GM12878 (cell line): ENCODE data around the gene STK17A. TPM values are rescaled to one million over a fixed set of nuclear protein-coding genes. Genes with fewer than 3 reads are reported as not detected.

ENCODE experiments used
- ATAC-seq: fragments of 200-7000 bp; cut with Tn5 transposase; 3 replicates; pipeline ENCODE4 v1.9.1; 2020; ENCODE audit warnings: mild to moderate bottlenecking, moderate library complexity
- BruUV-seq: library from RNA; stranded (reverse); fragments of 400-500 nt; replicated peaks from 2 replicates; lab custom pipeline; 2021; lab: Mats Ljungman, UMichigan
- CTCF ChIA-PET: fragments of 300-600 bp; sonication (Branson Sonifier 250); formaldehyde crosslinking; extraction: SDS; loops from one replicate; lab custom pipeline; 2021; ENCODE audit warnings: inconsistent platforms; lab: Yijun Ruan, JAX
- POLR2A ChIA-PET: fragments of 350-600 bp; formaldehyde crosslinking; extraction: SDS; loops from one replicate; lab custom pipeline; 2021; ENCODE audit warnings: inconsistent platforms; lab: Charles Lee
- RAD21 ChIA-PET: fragments of 300-600 bp; sonication (Branson Sonifier 250); formaldehyde crosslinking; loops from one replicate; lab custom pipeline; 2023; ENCODE audit warnings: antibody characterized with exemption; ENCODE audit not compliant: unreplicated experiment; lab: Charles Lee
- SMC1A ChIA-PET: fragments of 300-600 bp; sonication (Branson Sonifier 250); formaldehyde crosslinking; loops from one replicate; lab custom pipeline; 2023; ENCODE audit not compliant: unreplicated experiment, uncharacterized antibody; lab: Charles Lee
- DNase-seq: peaks from one replicate; pipeline ENCODE4 v3.0.0-alpha.2; 2011; ENCODE audit warnings: low read depth, low spot score
- FAIRE-seq: peaks from 3 replicates; lab custom pipeline; 2011; peaks lifted over from hg19 to GRCh38; lab: Jason Lieb, UNC
- H2AFZ ChIP-seq: 2 replicates; pipeline ENCODE4 v1.6.0; 2011; ENCODE audit warnings: low read depth, low read length, control low read depth; ENCODE audit not compliant: control insufficient read depth
- H3K27ac ChIP-seq: 2 replicates; pipeline ENCODE4 v1.5.1; 2011; ENCODE audit warnings: control low read depth; ENCODE audit not compliant: control insufficient read depth, insufficient read depth
- H3K27me3 ChIP-seq, 2 experiments: replicated peaks in 1 of 2; 2 replicates each; pipeline versions ENCODE4 v1.6.0 to v1.6.1; 2011; ENCODE audit warnings: low read length in 1 of 2; ENCODE audit not compliant: control insufficient read depth in 2 of 2, insufficient read depth in 2 of 2
- H3K36me3 ChIP-seq, 2 experiments: 2 replicates each; pipeline ENCODE4 v1.5.1; 2011; ENCODE audit warnings: low read length in 1 of 2; ENCODE audit not compliant: control insufficient read depth in 2 of 2, insufficient read depth in 2 of 2
- H3K4me1 ChIP-seq: 2 replicates; pipeline ENCODE4 v1.6.1; 2011; ENCODE audit warnings: mild to moderate bottlenecking, low read length, moderate library complexity, mixed read lengths; ENCODE audit not compliant: control insufficient read depth, insufficient read depth
- H3K4me2 ChIP-seq: 2 replicates; pipeline ENCODE4 v1.6.0; 2011; ENCODE audit warnings: control low read depth; ENCODE audit not compliant: control insufficient read depth, insufficient read depth
- H3K4me3 ChIP-seq: fragments of 200-600 bp; sonication (generic); 2 replicates; pipeline ENCODE4 v1.5.1; 2016
- H3K79me2 ChIP-seq: 2 replicates; pipeline ENCODE4 v1.6.0; 2011; ENCODE audit warnings: low read length; ENCODE audit not compliant: control insufficient read depth, insufficient read depth
- H3K9ac ChIP-seq: 2 replicates; pipeline ENCODE4 v1.8.0; 2011; ENCODE audit warnings: low read length, control low read depth, mixed read lengths; ENCODE audit not compliant: control insufficient read depth, insufficient read depth
- H3K9me3 ChIP-seq: replicated peaks from 3 replicates; pipeline ENCODE4 v1.5.1; 2011; ENCODE audit warnings: mild to moderate bottlenecking, low read length; ENCODE audit not compliant: control insufficient read depth, insufficient read depth
- H4K20me1 ChIP-seq: 2 replicates; pipeline ENCODE4 v1.6.0; 2011; ENCODE audit not compliant: control insufficient read depth, insufficient read depth
- BACH1 ChIP-seq: fragments of 450-650 bp; IDR thresholded peaks from 2 replicates; pipeline ENCODE4 v1.6.1; 2017; ENCODE audit warnings: mild to moderate bottlenecking, borderline replicate concordance
- BCLAF1 ChIP-seq: fragments of 450-650 bp; IDR thresholded peaks from 2 replicates; pipeline ENCODE4 v1.6.1; 2017; ENCODE audit warnings: antibody characterized with exemption, mild to moderate bottlenecking, moderate library complexity
- CREB1 ChIP-seq: IDR thresholded peaks from 2 replicates; pipeline ENCODE4 v1.6.1; 2012; ENCODE audit warnings: low read depth, mild to moderate bottlenecking, inconsistent platforms
- CREM ChIP-seq: IDR thresholded peaks from 2 replicates; pipeline ENCODE4 v1.6.1; 2014; ENCODE audit warnings: antibody characterized with exemption, low read depth
- EED ChIP-seq: sonication (generic); IDR thresholded peaks from 2 replicates; pipeline ENCODE4 v1.6.1; 2016; ENCODE audit warnings: antibody characterized with exemption, low read depth
- IKZF1 ChIP-seq: fragments of 450-650 bp; conservative IDR thresholded peaks from 2 replicates; pipeline ENCODE4 v1.6.1; 2017; ENCODE audit warnings: antibody characterized with exemption, mild to moderate bottlenecking
- IKZF2 ChIP-seq, 2 experiments: fragments of 450-650 bp; IDR thresholded peaks; 2 replicates each; pipeline ENCODE4 v1.6.1; 2017; ENCODE audit warnings: mild to moderate bottlenecking in 2 of 2, moderate library complexity in 2 of 2
- MTA2 ChIP-seq: fragments of 450-650 bp; IDR thresholded peaks from 2 replicates; pipeline ENCODE4 v1.6.1; 2016; ENCODE audit warnings: low read depth, mild to moderate bottlenecking, moderate library complexity
- NFYB ChIP-seq: IDR thresholded peaks from 2 replicates; pipeline ENCODE4 v1.6.1; 2011; ENCODE audit warnings: low read depth, mild to moderate bottlenecking, low read length, improper control_type of control experiment, moderate library complexity; ENCODE audit not compliant: insufficient read depth
- RUNX3 ChIP-seq: IDR thresholded peaks from 2 replicates; pipeline ENCODE4 v1.6.1; 2012; ENCODE audit warnings: low read length, inconsistent platforms
- SPI1 ChIP-seq: IDR thresholded peaks from 2 replicates; pipeline ENCODE4 v1.6.1; 2011; ENCODE audit warnings: low read depth, mild to moderate bottlenecking, low read length, moderate library complexity, borderline replicate concordance; ENCODE audit not compliant: insufficient read depth
- SRF ChIP-seq, 2 experiments: IDR thresholded peaks; 2 replicates each; pipeline ENCODE4 v1.6.1; 2011; ENCODE audit warnings: low read depth in 2 of 2, low read length in 2 of 2, mild to moderate bottlenecking in 1 of 2, moderate library complexity in 1 of 2
- TCF12 ChIP-seq: IDR thresholded peaks from 2 replicates; pipeline ENCODE4 v1.6.1; 2011; ENCODE audit warnings: low read depth, mild to moderate bottlenecking, low read length
- WGBS: methylation state at CpG from one replicate; pipeline ENCODE4 v1.1.6; 2016; ENCODE audit warnings: low lambda C conversion rate; ENCODE audit not compliant: insufficient replicate concordance, insufficient coverage; ENCODE audit errors: missing lambda C conversion rate; 5-methylcytosine and 5-hydroxymethylcytosine counted together
- in situ Hi-C: fragments of 300-500 bp; cut with MboI; formaldehyde crosslinking; loops from 9 replicates; pipeline ENCODE4 v1.14.3; 2018; ENCODE audit warnings: mixed read lengths
- intact Hi-C: fragments of 100-400 bp; cut with micrococcal nuclease; formaldehyde crosslinking; loops from one replicate; pipeline ENCODE4 v1.14.2; 2022; ENCODE audit not compliant: unreplicated experiment
- polyA plus RNA-seq, 11 experiments: library from polyadenylated mRNA; depleted of rRNA in 4 of 11; unstranded in 6 of 11; stranded (reverse) in 5 of 11; fragments of >200 nt; fragmentation: Nextera tagmentation in 4 of 11; fragmentation: Illumina TruSeq in 1 of 11; extraction: Ambion mirVana in 4 of 11; extraction: Trizol in 1 of 11; gene quantifications; 1 replicate in 1 of 11; 2 replicates in 10 of 11; pipeline versions ENCODE4 v1.2.1 to v1.2.3, GENCODE V29; 2011 to 2016; ENCODE audit warnings: inconsistent platforms in 2 of 11, missing spikeins in 2 of 11, low read depth in 1 of 11
- total RNA-seq, 4 experiments: library from RNA; depleted of rRNA in 3 of 4; stranded (reverse); fragments of >200 nt in 3 of 4; fragmentation: Illumina TruSeq in 1 of 4; extraction: Trizol in 1 of 4; gene quantifications; 2 replicates each; pipeline versions ENCODE4 v1.2.1 to v1.2.3, GENCODE V29; 2013 to 2021
- TF ChIP-seq, protein P1 (sequence below), 3 experiments: IDR thresholded peaks in 2 of 3; conservative IDR thresholded peaks in 1 of 3; 2 replicates each; pipeline ENCODE4 v1.5.1; 2011; ENCODE audit warnings: low read depth in 3 of 3, low read length in 3 of 3, mild to moderate bottlenecking in 3 of 3, control low read depth in 2 of 3, moderate library complexity in 2 of 3, inconsistent platforms in 1 of 3, mixed read lengths in 1 of 3; ENCODE audit not compliant: control insufficient read depth in 2 of 3, insufficient read depth in 1 of 3; ENCODE audit errors: extremely low read depth in 1 of 3

The STK17A gene
- total and polyA plus RNA-seq, 10 of the 15 experiments (the other 5 are each of a cell fraction or from before 2014, with no cell fraction given): 18.5 to 91.6 (median 70.8) TPM

GRCh38 chr7:43572516-43573049 lies 10.3 kb upstream of the STK17A start:
- no peaks in the 10 kb centered on the region for H4K20me1 ChIP-seq
- H3K9ac ChIP-seq: no peak overlapping the region
- ATAC-seq (peak; percentile 65), DNase-seq (no peak), FAIRE-seq (no peak)
- intact Hi-C loops: loop anchor here (5.0 kb wide), 1 partner anchor 85 kb away; no protein-coding TSS in a partner anchor
- POLR2A ChIA-PET: interaction anchor here (1.1 to 1.9 kb wide), 3 partner anchors 10 to 55 kb away, joined by 3 to 8 read pairs (median 5); partner anchors contain the start of gene STK17A
- H3K27ac ChIP-seq: peak overlapping the region; percentile 18; the same call in 1 of the 2 replicates
- H3K9me3 ChIP-seq: no peaks in the 10 kb centered on the region; the same call in 2 of the 3 replicates
- in situ Hi-C loops: loop anchor here (10.0 kb wide), 1 partner anchor 638 kb away; the partner anchor contains the start of genes MRPL32 and PSMA2
- H3K27me3 ChIP-seq: no peaks in the 10 kb centered on the region
- SMC1A ChIA-PET: interaction anchor here (0.6 to 4.9 kb wide), 18 partner anchors 9 to 638 kb away, joined by 3 to 37 read pairs (median 3); partner anchors contain the start of gene STK17A
- H2AFZ ChIP-seq: no peak overlapping the region
- H3K4me1 ChIP-seq: peaks cover 33% of the 10 kb centered on the region
- no peaks in the 10 kb centered on the region for H3K79me2 ChIP-seq
- 25% methylated on average over 1 of the region's 1 CpG for WGBS
- H3K36me3 ChIP-seq: no peaks in the 10 kb centered on the region
- peak; percentile 76 for TF ChIP-seq CREB1
- peak; percentile 71 for TF ChIP-seq CREM
- no peak for TF ChIP-seq BCLAF1
- TF ChIP-seq, protein P1, sequence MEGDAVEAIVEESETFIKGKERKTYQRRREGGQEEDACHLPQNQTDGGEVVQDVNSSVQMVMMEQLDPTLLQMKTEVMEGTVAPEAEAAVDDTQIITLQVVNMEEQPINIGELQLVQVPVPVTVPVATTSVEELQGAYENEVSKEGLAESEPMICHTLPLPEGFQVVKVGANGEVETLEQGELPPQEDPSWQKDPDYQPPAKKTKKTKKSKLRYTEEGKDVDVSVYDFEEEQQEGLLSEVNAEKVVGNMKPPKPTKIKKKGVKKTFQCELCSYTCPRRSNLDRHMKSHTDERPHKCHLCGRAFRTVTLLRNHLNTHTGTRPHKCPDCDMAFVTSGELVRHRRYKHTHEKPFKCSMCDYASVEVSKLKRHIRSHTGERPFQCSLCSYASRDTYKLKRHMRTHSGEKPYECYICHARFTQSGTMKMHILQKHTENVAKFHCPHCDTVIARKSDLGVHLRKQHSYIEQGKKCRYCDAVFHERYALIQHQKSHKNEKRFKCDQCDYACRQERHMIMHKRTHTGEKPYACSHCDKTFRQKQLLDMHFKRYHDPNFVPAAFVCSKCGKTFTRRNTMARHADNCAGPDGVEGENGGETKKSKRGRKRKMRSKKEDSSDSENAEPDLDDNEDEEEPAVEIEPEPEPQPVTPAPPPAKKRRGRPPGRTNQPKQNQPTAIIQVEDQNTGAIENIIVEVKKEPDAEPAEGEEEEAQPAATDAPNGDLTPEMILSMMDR (IDR thresholded peaks at IDR 0.05 in 2 of 3, conservative IDR thresholded peaks at IDR 0.05 in 1 of 3; ENCODE audit: control insufficient read depth in 2 of 3, extremely low read depth in 1 of 3, insufficient read depth in 1 of 3, low read depth in 3 of 3, low read length in 3 of 3): no peak
- no peak for TF ChIP-seq SRF (IDR thresholded peaks at IDR 0.05; ENCODE audit: low read depth in 2 of 2, low read length in 2 of 2)
- TF ChIP-seq EED: peak; percentile 65; the same call in 1 of the 2 replicates
- TF ChIP-seq NFYB: 0 out of 2 replicates have a peak, but pooled peaks have one; percentile 28
- TF ChIP-seq SPI1: peak; percentile 76
- TF ChIP-seq RUNX3: peak; percentile 80
- TF ChIP-seq TCF12: no peak
- peak; percentile 56 to 59; a peak in 3 of 4 replicates for TF ChIP-seq IKZF2 (IDR thresholded peaks at IDR 0.05)
- peak; percentile 30; the same call in 1 of the 2 replicates for TF ChIP-seq MTA2
- peak; percentile 40; the same call in 1 of the 2 replicates for TF ChIP-seq IKZF1
- peak; percentile 41; the same call in 1 of the 2 replicates for TF ChIP-seq BACH1
- no peak overlapping the region for H3K4me2 ChIP-seq
- CTCF ChIA-PET: interaction anchor here (0.6 to 5.7 kb wide), 13 partner anchors 9 to 268 kb away, joined by 3 to 39 read pairs (median 3); partner anchors contain the start of gene STK17A
- no peak overlapping the region for H3K4me3 ChIP-seq
- BruUV-seq: no TSS peak
- RAD21 ChIA-PET: interaction anchor here (1.0 to 7.3 kb wide), 6 partner anchors 9 to 191 kb away, joined by 3 to 65 read pairs (median 6); partner anchors contain the start of gene STK17A
